ENCODE data around the gene SCUBE2. TPM values are rescaled to one million over a fixed set of nuclear protein-coding genes. Genes with fewer than 3 reads are reported as not detected.

The SCUBE2 gene
- total RNA-seq, 3 donors from 2014 or later (not counting 1 experiment from before 2014, with no cell fraction given), result not detected

- no peak overlapping the region for H3K4me3 Mint-ChIP-seq
- H3K4me1 ChIP-seq (ENCODE audit: control insufficient read depth, insufficient read depth, low read length), result no peaks in the 10 kb centered on the region
- no peaks in the 10 kb centered on the region for H3K27me3 ChIP-seq (ENCODE audit: control insufficient read depth, insufficient read depth, low read length)
- no peaks in the 10 kb centered on the region for H3K36me3 ChIP-seq (ENCODE audit: control insufficient read depth, insufficient read depth, low read length)
- no peaks in the 10 kb centered on the region for H3K4me1 Mint-ChIP-seq
- 100% methylated on average over 2 of the region's 2 CpGs for WGBS (ENCODE audit: insufficient coverage)
- H3K27me3 Mint-ChIP-seq (ENCODE audit: low read depth in 2 of 2), result peaks cover 5 to 7% of the 10 kb centered on the region in 2 donors
- H3K9me3 Mint-ChIP-seq, result no peaks in the 10 kb centered on the region
- ATAC-seq (no peak), DNase-seq (no peak)
- TF ChIP-seq CTCF (IDR thresholded peaks at IDR 0.05), result no peak
- H3K4me3 ChIP-seq (ENCODE audit: low read length), result no peak overlapping the region
- no peak overlapping the region for H3K27ac Mint-ChIP-seq
- H3K9me3 ChIP-seq (ENCODE audit: control insufficient read depth, insufficient read depth, low read length), result no peaks in the 10 kb centered on the region
- no peaks in the 10 kb centered on the region for H3K36me3 Mint-ChIP-seq
- intact Hi-C loops (cut with micrococcal nuclease), result no loop called here
- no peak overlapping the region for H3K27ac ChIP-seq (ENCODE audit: low read length)
Observed at GRCh38 chr11:9041747-9042146, 49.7 kb downstream of the SCUBE2 start.

- H3K27me3 ChIP-seq (ENCODE audit: control insufficient read depth, insufficient read depth, low read length), result no peaks in the 10 kb centered on the region
- no peak overlapping the region for H3K4me3 ChIP-seq (ENCODE audit: low read length)
- 88% methylated on average over 10 of the region's 10 CpGs for WGBS (ENCODE audit: insufficient coverage)
- H3K4me1 ChIP-seq (ENCODE audit: control insufficient read depth, insufficient read depth, low read length), result no peaks in the 10 kb centered on the region
- no peak for TF ChIP-seq CTCF (IDR thresholded peaks at IDR 0.05)
- H3K4me1 Mint-ChIP-seq, result no peaks in the 10 kb centered on the region
- peaks cover 5 to 7% of the 10 kb centered on the region in 2 donors for H3K27me3 Mint-ChIP-seq (ENCODE audit: low read depth in 2 of 2)
- H3K36me3 Mint-ChIP-seq, result no peaks in the 10 kb centered on the region
- H3K9me3 Mint-ChIP-seq, result no peaks in the 10 kb centered on the region
- H3K27ac ChIP-seq (ENCODE audit: low read length), result no peak overlapping the region
- DNase-seq (no peak), ATAC-seq (no peak)
- no peak overlapping the region for H3K4me3 Mint-ChIP-seq
- no peaks in the 10 kb centered on the region for H3K36me3 ChIP-seq (ENCODE audit: control insufficient read depth, insufficient read depth, low read length)
- H3K9me3 ChIP-seq (ENCODE audit: control insufficient read depth, insufficient read depth, low read length), result no peaks in the 10 kb centered on the region
- intact Hi-C loops (cut with micrococcal nuclease), result no loop called here
- H3K27ac Mint-ChIP-seq, result no peak overlapping the region
Observed at GRCh38 chr11:9040410-9040809, 51.0 kb downstream of the SCUBE2 start.

GRCh38 chr11:9039863-9040262 lies 51.5 kb downstream of the SCUBE2 start:
- Mint-ChIP-seq H3K4me3 (no peak overlapping the region), H3K36me3 (no peaks in the 10 kb centered on the region), H3K27me3 (ENCODE audit: low read depth in 2 of 2) (peaks cover 4 to 12% of the 10 kb centered on the region in 2 donors), H3K27ac (no peak overlapping the region), H3K9me3 (no peaks in the 10 kb centered on the region), H3K4me1 (no peaks in the 10 kb centered on the region)
- intact Hi-C loops (cut with micrococcal nuclease), result no loop called here
- H3K36me3 ChIP-seq (ENCODE audit: control insufficient read depth, insufficient read depth, low read length), result no peaks in the 10 kb centered on the region
- WGBS (ENCODE audit: insufficient coverage), result 95% methylated on average over 17 of the region's 19 CpGs
- DNase-seq, result no peak
- no peak overlapping the region for H3K27ac ChIP-seq (ENCODE audit: low read length)
- H3K4me1 ChIP-seq (ENCODE audit: control insufficient read depth, insufficient read depth, low read length), result no peaks in the 10 kb centered on the region
- no peaks in the 10 kb centered on the region for H3K27me3 ChIP-seq (ENCODE audit: control insufficient read depth, insufficient read depth, low read length)
- no peak overlapping the region for H3K4me3 ChIP-seq (ENCODE audit: low read length)
- no peak for ATAC-seq
- H3K9me3 ChIP-seq (ENCODE audit: control insufficient read depth, insufficient read depth, low read length), result no peaks in the 10 kb centered on the region
- TF ChIP-seq CTCF (IDR thresholded peaks at IDR 0.05), result no peak

- H3K27ac ChIP-seq (ENCODE audit: low read length), result no peak overlapping the region
- H3K4me1 Mint-ChIP-seq, result no peaks in the 10 kb centered on the region
- intact Hi-C loops (cut with micrococcal nuclease), result no loop called here
- no peak overlapping the region for H3K4me3 ChIP-seq (ENCODE audit: low read length)
- no peaks in the 10 kb centered on the region for H3K4me1 ChIP-seq (ENCODE audit: control insufficient read depth, insufficient read depth, low read length)
- H3K27me3 ChIP-seq (ENCODE audit: control insufficient read depth, insufficient read depth, low read length), result no peaks in the 10 kb centered on the region
- H3K9me3 Mint-ChIP-seq, result no peaks in the 10 kb centered on the region
- H3K36me3 Mint-ChIP-seq, result no peaks in the 10 kb centered on the region
- no peaks in the 10 kb centered on the region for H3K36me3 ChIP-seq (ENCODE audit: control insufficient read depth, insufficient read depth, low read length)
- ATAC-seq, result no peak
- no peak overlapping the region for H3K27ac Mint-ChIP-seq
- no peak for TF ChIP-seq CTCF (IDR thresholded peaks at IDR 0.05)
- no peak for DNase-seq
- 89% methylated on average over 9 of the region's 9 CpGs for WGBS (ENCODE audit: insufficient coverage)
- H3K27me3 Mint-ChIP-seq (ENCODE audit: low read depth in 2 of 2), result peaks cover under 1 to 13% of the 10 kb centered on the region in 2 donors
- H3K9me3 ChIP-seq (ENCODE audit: control insufficient read depth, insufficient read depth, low read length), result no peaks in the 10 kb centered on the region
- H3K4me3 Mint-ChIP-seq, result no peak overlapping the region
Observed at GRCh38 chr11:9039198-9039597, 52.2 kb downstream of the SCUBE2 start.

Measured in natural killer cell (primary cell).